WI38 (cell line): ENCODE data around the gene NAA35.

Experiments used
- H3K4me3 ChIP-seq: 2 replicates; pipeline ENCODE4 v1.5.1; 2011; ENCODE audit warnings: low read depth, mild to moderate bottlenecking, control low read depth, low read length
- CTCF ChIP-seq: IDR thresholded peaks from 2 replicates; pipeline ENCODE4 v1.5.1; 2012; ENCODE audit warnings: low read depth, mild to moderate bottlenecking, control low read depth, low read length

Gene NAA35

GRCh38 chr9:86041311-86041741 is 100.4 kb downstream of the NAA35 start:
- no peak overlapping the region for H3K4me3 ChIP-seq
- TF ChIP-seq CTCF: no peak

GRCh38 chr9:86042199-86042978 is 101.4 kb downstream of the NAA35 start:
- H3K4me3 ChIP-seq: no peak overlapping the region
- no peak for TF ChIP-seq CTCF

GRCh38 chr9:86043586-86043985 is 102.6 kb downstream of the NAA35 start:
- no peak for TF ChIP-seq CTCF
- no peak overlapping the region for H3K4me3 ChIP-seq

- no peak overlapping the region for H3K4me3 ChIP-seq
- no peak for TF ChIP-seq CTCF
Observed at GRCh38 chr9:86043999-86044398, 103.1 kb downstream of the NAA35 start.

GRCh38 chr9:86045654-86046053 is 104.7 kb downstream of the NAA35 start:
- no peak for TF ChIP-seq CTCF

GRCh38 chr9:86046071-86046636 is 105.2 kb downstream of the NAA35 start:
- no peak for TF ChIP-seq CTCF
- H3K4me3 ChIP-seq: no peak overlapping the region

More at GRCh38 chr9:86045654-86046053, 104.7 kb downstream of the NAA35 start:
- no peak overlapping the region for H3K4me3 ChIP-seq

GRCh38 chr9:86046930-86047341 is 106.0 kb downstream of the NAA35 start:
- H3K4me3 ChIP-seq: no peak overlapping the region
- no peak for TF ChIP-seq CTCF
